Immature natural killer cell (primary cell): ENCODE measurements around the gene GDF7. TPM values are rescaled to one million over a fixed set of nuclear protein-coding genes. Genes with fewer than 3 reads are reported as not detected.
"Not testable (repeated sequence)": the region's sequence is repeated elsewhere in the genome, so short reads cannot be mapped to it uniquely, and the experiment has no call there.

Source experiments
- DNase-seq, 3 donors: peaks; one replicate each; pipeline ENCODE4 v3.0.0; 2022; ENCODE audit warnings: mixed read lengths in 1 of 3
- H3K27ac Mint-ChIP-seq, 6 donors: one replicate each; pipeline ENCODE4 v1.8.0; 2020; ENCODE audit warnings: mixed read lengths in 6 of 6, mild to moderate bottlenecking in 5 of 6, inconsistent platforms in 4 of 6, moderate library complexity in 3 of 6
- H3K27me3 Mint-ChIP-seq, 3 donors: one replicate each; pipeline ENCODE4 v1.8.0; 2020 to 2021; ENCODE audit warnings: low read depth in 3 of 3, mild to moderate bottlenecking in 3 of 3, mixed read lengths in 3 of 3, moderate library complexity in 3 of 3, inconsistent platforms in 1 of 3
- H3K36me3 Mint-ChIP-seq, 3 donors: one replicate each; pipeline ENCODE4 v1.8.0; 2020; ENCODE audit warnings: mixed read lengths in 3 of 3, inconsistent platforms in 2 of 3, mild to moderate bottlenecking in 2 of 3
- H3K4me1 Mint-ChIP-seq, 2 donors: one replicate each; pipeline ENCODE4 v1.8.0; 2020; ENCODE audit warnings: inconsistent platforms in 2 of 2, mild to moderate bottlenecking in 2 of 2, mixed read lengths in 2 of 2, moderate library complexity in 1 of 2
- H3K4me3 Mint-ChIP-seq, 5 donors: one replicate each; pipeline ENCODE4 v1.8.0; 2020; ENCODE audit warnings: mild to moderate bottlenecking in 5 of 5, mixed read lengths in 5 of 5, inconsistent platforms in 3 of 5, moderate library complexity in 3 of 5
- H3K9me3 Mint-ChIP-seq, 6 donors: one replicate each; pipeline ENCODE4 v1.8.0; 2020; ENCODE audit warnings: mild to moderate bottlenecking in 6 of 6, mixed read lengths in 6 of 6, inconsistent platforms in 4 of 6, moderate library complexity in 3 of 6
- polyA plus RNA-seq, 3 donors: library from polyadenylated mRNA; unstranded; fragments of 300-500 nt; fragmentation: Illumina TruSeq; gene quantifications; one replicate each; pipeline ENCODE4 v1.2.3, GENCODE V29; 2021

GDF7 gene
- polyA plus RNA-seq, 3 donors from 2014 or later, result not detected

GRCh38 chr2:20707601-20708000 lies 40.7 kb downstream of the GDF7 start:
- DNase-seq, result no peak
- Mint-ChIP-seq H3K27me3 (peaks cover 0 to 2% (median 0%) of the 10 kb centered on the region in 3 donors), H3K27ac (no peak overlapping the region)

GRCh38 chr2:20711641-20712040 lies 44.7 kb downstream of the GDF7 start:
- H3K27me3 Mint-ChIP-seq, H3K9me3 Mint-ChIP-seq, H3K4me3 Mint-ChIP-seq: not testable (repeated sequence)

More at GRCh38 chr2:20707601-20708000, 40.7 kb downstream of the GDF7 start:
- Mint-ChIP-seq H3K9me3 (no peaks in the 10 kb centered on the region), H3K4me3 (no peak overlapping the region), H3K4me1 (no peaks in the 10 kb centered on the region), H3K36me3 (peaks cover 0 to 12% (median 6%) of the 10 kb centered on the region in 3 donors)

GRCh38 chr2:20713585-20713984 lies 46.6 kb downstream of the GDF7 start:
- not testable (repeated sequence) for H3K4me1 Mint-ChIP-seq, H3K4me3 Mint-ChIP-seq, H3K27me3 Mint-ChIP-seq, H3K27ac Mint-ChIP-seq, DNase-seq
- Mint-ChIP-seq H3K36me3 (peaks cover 23 to 38% (median 28%) of the 10 kb centered on the region in 3 donors), H3K9me3 (peaks cover 3 to 16% (median 3%) of the 10 kb centered on the region in 6 donors)

More at GRCh38 chr2:20711641-20712040, 44.7 kb downstream of the GDF7 start:
- not testable (repeated sequence) for DNase-seq, H3K4me1 Mint-ChIP-seq, H3K27ac Mint-ChIP-seq
- peaks cover 10 to 21% (median 12%) of the 10 kb centered on the region in 3 donors for H3K36me3 Mint-ChIP-seq

GRCh38 chr2:20714412-20714811 lies 47.5 kb downstream of the GDF7 start:
- not testable (repeated sequence) for DNase-seq, H3K4me1 Mint-ChIP-seq, H3K27me3 Mint-ChIP-seq, H3K4me3 Mint-ChIP-seq, H3K27ac Mint-ChIP-seq
- Mint-ChIP-seq H3K36me3 (peaks cover 25 to 40% (median 28%) of the 10 kb centered on the region in 3 donors), H3K9me3 (peaks cover 3 to 16% (median 3%) of the 10 kb centered on the region in 6 donors)

- peaks cover 3 to 16% (median 3%) of the 10 kb centered on the region in 6 donors for H3K9me3 Mint-ChIP-seq
- H3K36me3 Mint-ChIP-seq, result peaks cover 24 to 39% (median 29%) of the 10 kb centered on the region in 3 donors
- H3K27ac Mint-ChIP-seq, H3K27me3 Mint-ChIP-seq, H3K4me1 Mint-ChIP-seq, DNase-seq, H3K4me3 Mint-ChIP-seq: not testable (repeated sequence)
These were observed 49.2 kb downstream of the GDF7 start for GRCh38 chr2:20716164-20716563.

GRCh38 chr2:20717641-20718040 lies 50.7 kb downstream of the GDF7 start:
- no peaks in the 10 kb centered on the region for H3K27me3 Mint-ChIP-seq
- peaks cover 0 to 3% of the 10 kb centered on the region in 2 donors for H3K4me1 Mint-ChIP-seq
- H3K4me3 Mint-ChIP-seq, result no peak overlapping the region
- no peak overlapping the region for H3K27ac Mint-ChIP-seq
- peaks cover 26 to 36% (median 31%) of the 10 kb centered on the region in 3 donors for H3K36me3 Mint-ChIP-seq
- peaks cover 3 to 16% (median 3%) of the 10 kb centered on the region in 6 donors for H3K9me3 Mint-ChIP-seq
- DNase-seq, result no peak

- Mint-ChIP-seq H3K27ac (no peak overlapping the region), H3K9me3 (peaks cover 0 to 7% (median 2%) of the 10 kb centered on the region in 6 donors), H3K36me3 (peaks cover 11 to 26% (median 12%) of the 10 kb centered on the region in 3 donors), H3K27me3 (no peaks in the 10 kb centered on the region), H3K4me1 (no peaks in the 10 kb centered on the region), H3K4me3 (no peak overlapping the region)
- no peak for DNase-seq
These were observed 55.8 kb downstream of the GDF7 start for GRCh38 chr2:20722592-20723240.

- Mint-ChIP-seq H3K9me3 (no peaks in the 10 kb centered on the region), H3K27ac (no peak overlapping the region), H3K36me3 (peaks cover 5 to 24% (median 7%) of the 10 kb centered on the region in 3 donors), H3K4me3 (no peak overlapping the region), H3K27me3 (no peaks in the 10 kb centered on the region), H3K4me1 (no peaks in the 10 kb centered on the region)
- no peak for DNase-seq
These were observed 56.6 kb downstream of the GDF7 start for GRCh38 chr2:20723543-20723942.

GRCh38 chr2:20724500-20725053 lies 57.6 kb downstream of the GDF7 start:
- DNase-seq, result no peak
- Mint-ChIP-seq H3K4me1 (no peaks in the 10 kb centered on the region), H3K4me3 (no peak overlapping the region), H3K27me3 (no peaks in the 10 kb centered on the region), H3K36me3 (peaks cover 4 to 21% (median 5%) of the 10 kb centered on the region in 3 donors), H3K9me3 (no peaks in the 10 kb centered on the region), H3K27ac (no peak overlapping the region)

GRCh38 chr2:20725782-20726181 lies 58.8 kb downstream of the GDF7 start:
- Mint-ChIP-seq H3K4me3 (no peak overlapping the region), H3K4me1 (peaks cover 0 to 2% of the 10 kb centered on the region in 2 donors), H3K9me3 (no peaks in the 10 kb centered on the region), H3K27ac (peak overlapping the region in 1 of 6 donors; percentile 1), H3K36me3 (peaks cover 0 to 21% (median 9%) of the 10 kb centered on the region in 3 donors), H3K27me3 (no peaks in the 10 kb centered on the region)
- DNase-seq, result no peak

- Mint-ChIP-seq H3K36me3 (peaks cover 4 to 21% (median 7%) of the 10 kb centered on the region in 3 donors), H3K4me1 (peaks cover 0 to 2% of the 10 kb centered on the region in 2 donors), H3K27ac (no peak overlapping the region), H3K27me3 (no peaks in the 10 kb centered on the region), H3K4me3 (no peak overlapping the region), H3K9me3 (no peaks in the 10 kb centered on the region)
- no peak for DNase-seq
These were observed 60.0 kb downstream of the GDF7 start for GRCh38 chr2:20726913-20727312.

GRCh38 chr2:20728114-20728758 lies 61.3 kb downstream of the GDF7 start:
- no peaks in the 10 kb centered on the region for H3K27me3 Mint-ChIP-seq
- no peak overlapping the region for H3K27ac Mint-ChIP-seq
- DNase-seq, result no peak
- no peaks in the 10 kb centered on the region for H3K9me3 Mint-ChIP-seq
- peaks cover 0 to 2% of the 10 kb centered on the region in 2 donors for H3K4me1 Mint-ChIP-seq
- H3K4me3 Mint-ChIP-seq, result no peak overlapping the region
- H3K36me3 Mint-ChIP-seq, result peaks cover 4 to 18% (median 5%) of the 10 kb centered on the region in 3 donors
